DMS 273 treated with DMSO at 0.1 percent for 48 hours (cell line): ENCODE results near the gene PGAM2.

Experiments
- DNase-seq: peaks from one replicate; lab custom pipeline; 2025; lab: John Stamatoyannopoulos, UW

PGAM2 gene

DNA sequence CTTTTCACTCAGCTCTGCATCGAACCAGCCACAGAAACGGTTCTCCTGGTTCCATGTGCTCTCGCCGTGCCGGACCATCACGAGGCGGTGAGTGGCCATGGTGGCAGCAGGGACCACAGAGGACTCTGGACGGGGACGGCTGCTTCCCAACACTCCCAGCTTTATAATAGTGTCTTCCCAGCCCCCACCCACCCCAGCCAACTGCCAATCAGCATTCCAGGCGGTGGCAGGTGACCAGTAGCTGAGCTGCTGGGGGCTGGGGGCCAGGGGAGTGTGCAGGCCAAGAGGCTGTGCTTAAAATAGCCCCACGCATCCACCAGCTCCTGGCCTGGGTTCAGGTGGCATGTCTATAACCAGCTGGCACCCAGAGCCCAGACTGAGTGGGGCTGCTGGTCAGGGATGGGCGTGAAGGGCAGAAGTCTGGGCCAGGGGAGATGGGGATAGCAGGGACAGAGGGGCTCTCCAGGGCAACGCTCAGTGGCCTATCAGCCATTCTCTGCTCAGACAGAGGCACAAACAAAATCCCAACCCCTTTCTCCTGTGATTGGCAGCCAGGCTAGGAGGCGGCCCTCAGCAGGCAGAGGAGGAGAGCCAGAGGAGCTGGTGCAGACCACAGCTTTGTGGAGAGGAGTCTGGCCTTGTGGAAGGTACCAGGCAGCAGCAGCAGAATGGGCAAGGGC is at the start of gene PGAM2:
PGAM2 (minus strand) TSS at position 137 of the 680 bp plus-strand sequence; CDS start at position 99, 38 bp downstream.
- DNase-seq = peak; percentile 51

DNA sequence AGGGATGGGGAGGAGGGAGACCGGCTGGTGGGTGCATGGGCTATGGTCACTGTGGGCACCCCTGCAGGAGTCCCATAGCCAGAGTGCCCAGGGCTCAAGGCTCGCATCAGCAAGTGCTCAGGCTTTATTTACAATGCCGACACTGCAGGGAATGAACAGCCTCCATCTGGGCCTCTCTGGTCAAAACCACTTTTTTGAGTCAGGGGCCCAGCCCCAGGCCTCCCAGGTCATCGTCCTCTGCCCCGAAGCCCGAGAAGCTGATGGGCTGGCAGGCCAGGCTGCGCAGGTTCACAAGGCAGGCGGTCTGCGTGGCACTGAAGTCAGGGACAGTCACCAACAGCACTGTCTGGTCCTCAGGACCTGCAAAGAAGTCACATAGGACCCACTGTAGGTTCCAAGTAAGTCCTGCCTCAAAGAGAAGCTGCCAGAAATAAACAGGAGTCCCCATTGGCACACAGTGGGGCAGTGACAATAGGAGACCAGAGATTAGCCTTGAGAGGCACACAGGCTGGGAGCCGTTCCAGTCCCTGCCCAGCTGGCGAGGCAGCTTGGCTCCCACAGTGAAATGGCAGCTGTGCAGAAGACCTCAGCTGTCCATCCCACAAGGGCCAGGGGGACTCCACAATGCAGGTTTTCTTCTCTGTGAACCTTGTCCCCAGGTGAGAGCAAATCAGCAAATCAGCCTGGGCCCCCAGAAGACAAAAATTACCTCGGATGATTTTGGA is 49.4 kb upstream of the PGAM2 start:
- peak; percentile 39 for DNase-seq

DNA sequence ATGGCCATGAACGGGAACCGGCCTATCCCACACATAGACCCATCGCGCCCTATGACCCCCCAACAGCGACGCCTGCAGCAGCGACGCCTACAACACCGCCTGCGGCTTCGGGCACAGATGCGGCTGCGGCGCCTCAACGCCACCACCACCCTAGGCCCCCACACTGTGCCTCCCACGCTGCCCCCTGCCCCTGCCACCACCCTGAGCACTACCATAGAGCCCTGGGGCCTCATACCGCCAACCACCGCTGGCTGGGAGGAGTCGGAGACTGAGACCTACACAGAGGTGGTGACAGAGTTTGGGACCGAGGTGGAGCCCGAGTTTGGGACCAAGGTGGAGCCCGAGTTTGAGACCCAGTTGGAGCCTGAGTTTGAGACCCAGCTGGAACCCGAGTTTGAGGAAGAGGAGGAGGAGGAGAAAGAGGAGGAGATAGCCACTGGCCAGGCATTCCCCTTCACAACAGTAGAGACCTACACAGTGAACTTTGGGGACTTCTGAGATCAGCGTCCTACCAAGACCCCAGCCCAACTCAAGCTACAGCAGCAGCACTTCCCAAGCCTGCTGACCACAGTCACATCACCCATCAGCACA is 48.5 kb upstream of the PGAM2 start:
- no peak for DNase-seq

DNA sequence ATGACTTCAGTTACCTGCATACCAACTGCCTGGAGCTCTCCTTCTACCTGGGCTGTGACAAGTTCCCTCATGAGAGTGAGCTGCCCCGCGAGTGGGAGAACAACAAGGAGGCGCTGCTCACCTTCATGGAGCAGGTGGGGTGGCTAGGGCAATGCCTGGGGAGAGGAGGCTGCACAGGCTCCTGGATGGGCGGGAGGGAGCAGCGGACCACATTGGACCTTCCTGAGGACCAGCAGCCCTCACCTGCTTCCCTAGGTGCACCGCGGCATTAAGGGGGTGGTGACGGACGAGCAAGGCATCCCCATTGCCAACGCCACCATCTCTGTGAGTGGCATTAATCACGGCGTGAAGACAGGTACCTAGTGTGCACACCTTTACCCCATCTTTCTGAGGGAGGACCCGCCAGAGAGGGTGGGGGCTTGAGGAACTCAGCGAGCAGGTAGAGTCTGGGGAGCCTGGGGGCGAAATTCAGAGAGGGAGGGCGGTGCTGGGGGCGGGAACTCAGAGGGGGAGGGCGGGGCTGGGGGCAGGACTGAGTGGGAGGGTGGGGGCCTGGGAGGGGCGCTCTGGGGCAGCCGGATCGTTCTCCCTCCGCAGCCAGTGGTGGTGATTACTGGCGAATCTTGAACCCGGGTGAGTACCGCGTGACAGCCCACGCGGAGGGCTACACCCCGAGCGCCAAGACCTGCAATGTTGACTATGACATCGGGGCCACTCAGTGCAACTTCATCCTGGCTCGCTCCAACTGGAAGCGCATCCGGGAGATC is 47.8 kb upstream of the PGAM2 start:
- no peak for DNase-seq

DNA sequence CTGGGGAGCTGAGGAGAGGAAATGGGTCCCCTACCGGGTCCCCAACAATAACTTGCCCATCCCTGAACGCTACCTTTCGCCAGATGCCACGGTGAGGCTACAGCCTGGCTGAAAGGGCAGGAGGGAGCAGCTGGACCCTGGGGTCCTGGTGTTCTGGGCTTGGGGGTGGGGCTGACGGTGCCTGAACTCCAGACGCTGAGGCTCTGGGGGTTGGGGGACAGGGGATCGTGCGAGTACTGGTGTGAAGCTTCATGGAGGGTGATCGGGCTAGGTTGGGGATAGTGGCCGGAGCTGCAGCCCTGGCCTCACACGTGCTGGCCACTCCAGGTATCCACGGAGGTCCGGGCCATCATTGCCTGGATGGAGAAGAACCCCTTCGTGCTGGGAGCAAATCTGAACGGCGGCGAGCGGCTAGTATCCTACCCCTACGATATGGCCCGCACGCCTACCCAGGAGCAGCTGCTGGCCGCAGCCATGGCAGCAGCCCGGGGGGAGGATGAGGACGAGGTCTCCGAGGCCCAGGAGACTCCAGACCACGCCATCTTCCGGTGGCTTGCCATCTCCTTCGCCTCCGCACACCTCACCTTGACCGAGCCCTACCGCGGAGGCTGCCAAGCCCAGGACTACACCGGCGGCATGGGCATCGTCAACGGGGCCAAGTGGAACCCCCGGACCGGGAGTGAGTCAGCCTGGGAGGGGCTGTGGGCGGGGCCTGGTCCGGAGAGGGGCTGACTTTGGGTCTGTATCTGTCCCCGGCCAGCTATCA is 47.0 kb upstream of the PGAM2 start:
- DNase-seq = peak; percentile 70

DNA sequence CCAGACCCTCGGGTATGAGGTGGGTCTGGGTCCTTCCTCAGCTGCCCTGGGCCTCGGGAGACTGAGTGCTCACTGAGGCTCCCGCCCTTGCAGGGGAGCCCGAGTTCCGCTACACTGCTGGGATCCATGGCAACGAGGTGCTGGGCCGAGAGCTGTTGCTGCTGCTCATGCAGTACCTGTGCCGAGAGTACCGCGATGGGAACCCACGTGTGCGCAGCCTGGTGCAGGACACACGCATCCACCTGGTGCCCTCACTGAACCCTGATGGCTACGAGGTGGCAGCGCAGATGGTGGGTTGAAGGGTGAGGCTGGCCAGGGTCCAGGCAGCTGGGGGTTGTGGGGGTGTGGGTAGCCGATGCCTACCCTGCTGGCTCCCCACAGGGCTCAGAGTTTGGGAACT is 46.4 kb upstream of the PGAM2 start:
- peak; percentile 22 for DNase-seq

DNA sequence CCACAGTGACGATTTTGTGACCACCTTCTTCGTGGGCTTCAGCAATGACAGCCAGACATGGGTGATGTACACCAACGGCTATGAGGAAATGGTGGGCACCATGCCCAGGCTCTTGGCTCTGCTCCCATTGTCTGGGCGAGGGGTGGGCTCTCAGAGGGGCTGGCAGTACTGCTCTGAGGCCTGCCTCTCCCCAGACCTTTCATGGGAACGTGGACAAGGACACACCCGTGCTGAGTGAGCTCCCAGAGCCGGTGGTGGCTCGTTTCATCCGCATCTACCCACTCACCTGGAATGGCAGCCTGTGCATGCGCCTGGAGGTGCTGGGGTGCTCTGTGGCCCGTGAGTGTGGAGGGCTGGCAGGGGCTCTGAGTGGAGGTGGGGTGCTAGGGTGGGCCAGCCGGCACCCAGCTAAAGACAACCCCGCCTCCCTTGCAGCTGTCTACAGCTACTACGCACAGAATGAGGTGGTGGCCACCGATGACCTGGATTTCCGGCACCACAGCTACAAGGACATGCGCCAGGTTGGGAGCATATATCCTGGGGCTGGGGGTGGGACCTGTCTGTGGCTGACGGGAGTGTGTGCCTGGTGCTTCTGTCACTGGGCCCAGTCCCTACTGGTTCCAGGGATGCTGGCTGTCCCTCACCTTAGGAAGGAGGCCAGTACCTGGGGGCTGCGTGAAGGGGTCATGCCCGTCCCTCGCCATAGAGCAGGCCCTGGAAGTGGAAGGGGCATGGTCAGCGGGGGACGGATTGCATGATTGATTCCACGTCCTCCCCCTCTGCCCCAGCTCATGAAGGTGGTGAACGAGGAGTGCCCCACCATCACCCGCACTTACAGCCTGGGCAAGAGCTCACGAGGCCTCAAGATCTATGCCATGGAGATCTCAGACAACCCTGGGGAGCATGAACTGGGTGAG is 45.6 kb upstream of the PGAM2 start:
- no peak for DNase-seq

DNA sequence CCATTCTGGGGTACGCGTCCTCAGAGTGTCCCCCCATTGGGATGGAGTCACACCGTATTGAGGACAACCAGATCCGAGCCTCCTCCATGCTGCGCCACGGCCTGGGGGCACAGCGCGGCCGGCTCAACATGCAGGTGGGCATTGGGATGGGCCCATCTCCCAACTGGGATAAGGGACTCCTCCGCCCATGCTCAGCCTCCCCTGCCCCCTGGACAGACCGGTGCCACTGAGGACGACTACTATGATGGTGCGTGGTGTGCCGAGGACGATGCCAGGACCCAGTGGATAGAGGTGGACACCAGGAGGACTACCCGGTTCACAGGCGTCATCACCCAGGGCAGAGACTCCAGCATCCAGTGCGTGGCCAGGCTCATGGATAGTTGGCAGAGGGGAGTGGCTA is 44.6 kb upstream of the PGAM2 start:
- no peak for DNase-seq

DNA sequence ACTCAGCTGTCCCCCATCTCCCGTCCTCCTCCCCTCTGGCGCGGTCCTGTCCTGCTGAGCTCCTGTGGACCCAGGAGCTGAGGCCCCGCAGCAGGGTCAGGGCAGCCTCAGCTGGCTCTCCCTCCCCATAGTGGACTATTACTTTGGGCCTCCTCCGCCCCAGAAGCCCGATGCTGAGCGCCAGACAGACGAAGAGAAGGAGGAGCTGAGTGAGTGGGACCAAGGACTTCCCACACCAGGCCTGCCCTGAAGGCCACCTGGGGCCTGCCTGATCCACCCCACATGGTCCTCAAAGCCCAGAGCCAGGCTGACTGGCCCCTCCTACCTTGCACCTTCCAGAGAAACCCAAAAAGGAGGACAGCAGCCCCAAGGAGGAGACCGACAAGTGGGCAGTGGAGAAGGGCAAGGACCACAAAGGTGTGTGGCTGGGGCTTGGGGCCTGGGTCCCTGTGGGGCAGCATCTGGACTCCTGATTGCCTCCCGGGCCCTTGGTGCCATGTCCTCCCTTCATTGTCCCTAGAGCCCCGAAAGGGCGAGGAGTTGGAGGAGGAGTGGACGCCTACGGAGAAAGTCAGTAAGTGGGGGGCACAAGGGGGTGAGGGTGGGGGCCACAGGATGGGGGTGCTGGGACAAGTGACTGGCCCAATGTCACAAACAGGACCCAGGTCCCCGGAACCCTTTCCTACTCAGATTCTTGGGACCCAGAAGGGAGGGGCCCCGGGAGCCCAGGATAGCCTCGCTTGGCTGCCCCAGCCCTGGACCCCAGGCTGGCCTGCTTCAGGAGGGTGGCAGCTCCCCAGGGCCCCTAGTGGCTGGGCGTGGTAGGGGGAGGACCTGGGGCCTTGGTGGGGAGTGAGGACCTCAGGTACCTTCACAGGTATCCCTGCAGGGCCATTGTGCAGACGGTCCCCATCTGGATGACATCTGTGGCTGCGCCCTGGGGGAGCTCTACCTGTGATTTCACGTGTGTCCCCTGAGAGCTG is 43.7 kb upstream of the PGAM2 start:
- DNase-seq = no peak

DNA sequence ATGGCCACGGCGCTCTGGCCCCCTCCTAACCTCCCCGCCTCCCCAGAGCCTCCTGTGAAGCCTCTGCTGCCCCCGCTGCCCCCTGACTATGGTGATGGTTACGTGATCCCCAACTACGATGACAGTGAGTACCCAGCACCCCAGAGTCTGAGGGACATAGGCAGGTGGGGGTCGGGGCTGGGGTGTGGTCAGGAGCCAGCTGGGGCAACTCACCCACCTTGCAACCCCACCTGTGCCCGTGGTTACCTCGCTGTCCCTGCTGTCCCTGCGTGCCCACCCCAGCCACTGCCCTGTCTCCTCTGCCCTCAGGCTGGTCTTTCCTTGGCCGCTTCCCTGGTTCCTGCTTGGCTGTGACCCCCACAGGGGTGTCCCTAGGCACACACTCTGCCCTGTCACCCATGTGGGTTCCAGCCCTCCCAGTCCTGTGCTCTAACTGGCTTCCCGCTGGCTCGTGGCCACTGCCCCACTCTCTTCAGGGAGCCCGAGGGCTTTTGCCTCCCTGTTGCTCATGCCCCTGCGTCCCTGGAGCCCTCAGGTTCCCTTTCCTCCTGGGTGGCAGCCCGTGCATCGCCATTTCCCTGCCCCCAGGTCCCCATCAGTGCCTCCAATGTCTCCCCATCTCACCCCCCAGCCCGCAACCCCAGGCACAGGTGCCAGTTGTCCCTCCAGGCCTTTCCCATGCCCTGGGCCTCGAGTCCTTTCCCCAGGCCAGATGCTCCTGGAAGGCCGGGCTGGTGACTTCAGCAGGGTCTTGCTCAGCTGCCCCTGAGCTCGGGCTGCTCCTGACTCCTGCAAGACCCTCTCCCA is 42.8 kb upstream of the PGAM2 start:
- no peak for DNase-seq

DNA sequence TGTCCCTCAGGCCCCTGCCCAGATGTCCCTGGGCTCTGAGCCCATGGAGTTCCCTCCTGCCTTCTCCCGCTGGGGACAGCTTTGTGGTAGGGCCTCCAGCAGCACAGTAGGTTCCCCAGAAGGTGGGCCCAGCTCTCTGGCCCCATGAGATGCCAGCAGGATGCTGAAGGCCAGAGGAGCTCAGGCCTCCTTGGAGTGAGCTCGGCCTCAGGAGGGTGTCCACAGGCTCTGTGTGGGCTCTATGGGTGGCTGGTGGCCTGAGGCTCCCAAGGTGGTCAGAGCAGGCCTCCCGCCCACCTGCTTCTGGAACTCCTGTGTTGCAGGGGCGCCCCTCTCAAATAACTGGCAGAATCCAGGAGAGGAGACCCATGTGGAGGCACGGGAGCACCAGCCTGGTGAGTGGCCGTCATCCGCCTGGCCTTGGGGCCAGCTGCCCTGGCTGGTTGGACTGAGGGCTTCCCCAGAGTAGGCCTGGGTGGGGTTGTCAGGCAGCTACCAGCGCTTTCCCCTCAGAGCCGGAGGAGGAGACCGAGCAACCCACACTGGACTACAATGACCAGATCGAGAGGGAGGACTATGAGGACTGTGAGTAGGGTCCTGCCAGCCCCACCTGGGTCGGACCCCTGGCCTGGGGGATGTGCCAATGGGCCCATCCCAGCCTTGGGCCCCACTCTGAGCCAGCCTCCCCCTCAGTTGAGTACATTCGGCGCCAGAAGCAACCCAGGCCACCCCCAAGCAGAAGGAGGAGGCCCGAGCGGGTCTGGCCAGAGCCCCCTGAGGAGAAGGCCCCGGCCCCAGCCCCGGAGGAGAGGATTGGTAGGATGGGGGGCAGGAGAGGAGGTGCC is 42.0 kb upstream of the PGAM2 start:
- DNase-seq = no peak

DNA sequence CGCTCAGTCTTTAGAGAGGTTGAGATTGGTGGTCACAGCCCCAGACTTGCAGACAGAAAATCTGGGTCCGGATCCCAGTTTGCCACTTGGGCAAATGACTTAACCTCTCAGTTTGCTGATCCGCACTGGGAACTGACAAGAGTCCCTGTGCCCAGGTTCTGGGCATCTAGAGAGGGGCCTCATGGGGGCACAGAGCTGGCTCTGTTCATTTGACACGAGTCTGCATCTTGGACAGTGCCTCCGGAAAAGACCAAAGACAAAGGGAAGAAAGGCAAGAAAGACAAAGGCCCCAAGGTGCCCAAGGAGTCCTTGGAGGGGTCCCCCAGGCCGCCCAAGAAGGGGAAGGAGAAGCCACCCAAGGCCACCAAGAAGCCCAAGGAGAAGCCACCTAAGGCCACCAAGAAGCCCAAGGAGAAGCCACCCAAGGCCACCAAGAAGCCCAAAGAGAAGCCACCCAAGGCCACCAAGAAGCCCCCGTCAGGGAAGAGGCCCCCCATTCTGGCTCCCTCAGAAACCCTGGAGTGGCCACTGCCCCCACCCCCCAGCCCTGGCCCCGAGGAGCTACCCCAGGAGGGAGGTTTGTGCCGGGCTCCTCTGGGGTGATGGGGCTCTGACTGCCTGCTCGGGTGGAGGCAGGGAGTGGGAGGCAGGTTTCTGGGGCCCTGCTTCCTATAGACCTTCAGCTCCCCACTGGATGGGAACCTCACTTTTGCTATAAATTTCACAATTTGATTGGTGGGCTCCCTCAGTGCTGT is 41.1 kb upstream of the PGAM2 start:
- DNase-seq = no peak

DNA sequence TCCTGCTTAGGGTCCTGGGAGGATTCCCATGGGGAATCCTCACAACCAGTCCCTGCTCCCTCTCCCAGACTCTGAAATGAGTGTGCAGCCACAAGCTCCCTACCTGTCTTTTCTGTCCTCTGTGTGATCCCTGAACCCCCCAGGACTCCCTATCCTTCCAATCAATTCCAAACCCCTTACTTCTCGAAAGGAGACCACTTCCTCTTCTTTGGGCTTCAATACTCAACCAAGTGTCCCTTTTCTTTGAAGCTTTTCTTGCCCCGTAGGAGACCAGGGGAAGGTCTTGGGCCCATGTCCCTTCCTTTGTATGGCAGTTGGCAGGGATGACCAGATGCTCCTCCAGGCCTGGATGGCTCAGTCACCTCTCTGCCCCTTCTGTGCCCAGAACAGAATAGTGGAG is 40.5 kb upstream of the PGAM2 start:
- DNase-seq = no peak

DNA sequence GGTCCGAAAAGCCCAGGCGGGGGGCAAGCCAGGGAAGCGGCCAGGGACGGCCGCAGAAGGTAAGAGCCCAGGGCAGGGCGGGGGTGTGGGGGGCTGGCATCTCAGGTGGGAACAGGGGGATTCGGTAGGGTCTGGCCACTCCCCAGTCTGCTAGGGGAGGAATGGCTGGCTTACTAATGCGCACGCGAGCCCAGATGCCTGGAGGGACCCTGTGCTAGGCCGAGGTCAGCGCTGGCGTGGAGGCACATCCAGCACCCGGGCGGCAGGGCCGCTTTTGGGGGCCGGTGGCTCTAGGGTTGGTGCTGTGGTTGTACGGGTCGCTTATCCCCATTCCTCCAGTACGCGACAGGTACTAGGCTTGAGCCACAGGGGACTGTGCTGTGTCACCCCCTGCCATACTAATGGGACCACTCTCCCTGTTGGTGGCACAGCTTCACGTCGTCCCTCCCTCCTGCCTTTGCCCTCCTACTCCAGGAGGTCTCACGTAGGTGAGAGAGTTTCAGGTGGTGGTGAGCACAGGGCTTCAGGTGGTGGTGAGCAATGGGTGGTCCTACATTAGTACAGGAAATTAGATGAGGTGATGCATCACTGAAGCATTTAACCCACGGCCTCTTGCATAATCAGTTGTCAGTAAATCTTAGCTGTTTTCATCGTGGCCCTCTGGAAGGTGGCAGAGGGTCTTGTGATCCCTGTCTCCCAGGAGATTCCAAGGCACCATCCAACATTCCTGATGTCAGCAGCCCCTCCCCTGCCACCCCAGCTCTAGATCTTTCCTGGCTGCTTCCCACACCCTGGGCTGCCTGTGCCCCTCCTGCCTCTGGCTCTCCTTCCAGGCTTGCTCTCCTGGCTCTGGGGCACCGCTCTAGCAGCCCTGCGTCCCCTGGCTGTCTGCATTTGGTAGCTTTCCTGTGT is 39.7 kb upstream of the PGAM2 start:
- no peak for DNase-seq

DNA sequence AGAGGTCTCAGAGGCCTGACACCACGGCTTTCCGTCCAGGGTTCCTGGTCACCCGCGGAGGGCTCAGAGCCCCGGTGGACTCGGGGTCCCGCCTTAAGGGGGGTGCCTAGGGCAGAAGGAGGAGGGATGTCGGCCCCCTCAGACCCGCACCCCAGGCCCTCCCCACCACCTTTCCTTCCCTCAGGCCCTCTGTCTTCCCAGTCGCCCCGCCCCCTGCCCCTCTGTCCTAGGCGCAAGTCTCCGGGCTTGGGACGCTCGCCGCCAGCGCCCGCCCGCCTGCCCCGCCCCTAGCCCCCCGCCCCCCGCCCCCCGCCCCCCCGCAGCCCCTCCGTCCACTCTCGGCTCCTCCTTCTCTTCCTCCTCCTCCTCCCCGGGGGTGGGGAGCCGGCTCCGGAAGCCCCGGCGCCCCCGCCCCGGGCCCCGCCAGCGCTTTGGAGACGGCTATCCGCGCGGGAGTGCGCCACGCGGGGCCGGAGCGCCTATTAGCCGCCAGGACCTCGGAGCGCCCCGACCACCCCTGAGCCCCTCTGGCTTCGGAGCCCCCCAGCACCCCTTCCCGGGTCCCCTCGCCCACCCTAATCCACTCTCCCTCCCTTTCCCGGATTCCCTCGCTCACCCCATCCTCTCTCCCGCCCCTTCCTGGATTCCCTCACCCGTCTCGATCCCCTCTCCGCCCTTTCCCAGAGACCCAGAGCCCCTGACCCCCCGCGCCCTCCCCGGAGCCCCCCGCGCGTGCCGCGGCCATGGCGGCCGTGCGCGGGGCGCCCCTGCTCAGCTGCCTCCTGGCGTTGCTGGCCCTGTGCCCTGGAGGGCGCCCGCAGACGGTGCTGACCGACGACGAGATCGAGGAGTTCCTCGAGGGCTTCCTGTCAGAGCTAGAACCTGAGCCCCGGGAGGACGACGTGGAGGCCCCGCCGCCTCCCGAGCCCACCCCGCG is 38.8 kb upstream of the PGAM2 start, which contains the start of gene AEBP1:
AEBP1 (plus strand) TSS at position 423 of the 937 bp plus-strand sequence; CDS start at position 744, 321 bp downstream.
- no peak for DNase-seq
